ENCODE results near the gene PPIP5K1. TPM values are rescaled to one million over a fixed set of nuclear protein-coding genes. Genes with fewer than 3 reads are reported as not detected.
A peak's percentile ranks its signal among the peaks of the same experiment; 100 is the strongest.
"Not testable (repeated sequence)": the region's sequence is repeated elsewhere in the genome, so short reads cannot be mapped to it uniquely, and the experiment has no call there.

Gene PPIP5K1
- polyA plus RNA-seq, 3 donors: 18.6 to 23.0 (median 22.3) TPM

DNA sequence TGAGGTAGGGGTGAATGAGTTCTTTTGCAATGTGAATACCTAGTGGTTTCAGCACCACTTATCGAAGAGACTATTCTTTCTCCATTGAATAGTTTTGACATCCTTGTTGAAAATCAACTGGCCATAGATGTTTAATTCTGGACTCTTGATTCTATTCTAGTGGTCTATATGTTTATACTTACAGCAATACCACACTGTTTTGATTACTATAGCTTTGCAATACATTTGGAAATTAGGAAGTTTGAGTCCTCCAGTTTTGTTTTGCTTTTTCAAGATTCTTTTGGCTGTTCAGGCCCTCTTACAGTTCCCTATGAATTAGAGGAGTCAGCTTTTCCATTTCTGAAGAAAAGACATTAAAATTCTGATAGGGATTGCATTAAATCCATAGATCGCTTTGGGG, 42.5 kb downstream of the PPIP5K1 start:
- no peak for DNase-seq (ENCODE audit: low read depth in 3 of 3, low spot score in 2 of 3)

DNA sequence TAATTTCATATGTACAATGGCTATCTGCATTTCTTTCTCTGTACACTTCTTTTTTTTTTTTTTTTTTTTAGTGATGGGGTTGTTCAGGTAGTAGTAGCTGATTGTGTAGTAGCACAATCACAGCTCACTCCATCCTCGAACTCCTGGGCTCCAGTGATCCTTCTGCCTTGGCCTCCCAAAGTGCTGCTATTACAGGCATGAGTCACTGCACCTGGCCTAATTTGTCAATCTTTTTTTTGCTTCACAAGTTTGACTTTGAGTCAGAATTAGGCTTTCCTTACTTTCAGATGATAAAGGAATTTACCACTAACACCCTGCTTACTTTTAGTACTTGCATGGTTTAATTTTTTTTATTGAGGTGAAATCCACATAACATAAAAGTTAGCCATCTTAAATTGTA, 44.6 kb downstream of the PPIP5K1 start:
- no peak for DNase-seq (ENCODE audit: low read depth in 3 of 3, low spot score in 2 of 3)

DNA sequence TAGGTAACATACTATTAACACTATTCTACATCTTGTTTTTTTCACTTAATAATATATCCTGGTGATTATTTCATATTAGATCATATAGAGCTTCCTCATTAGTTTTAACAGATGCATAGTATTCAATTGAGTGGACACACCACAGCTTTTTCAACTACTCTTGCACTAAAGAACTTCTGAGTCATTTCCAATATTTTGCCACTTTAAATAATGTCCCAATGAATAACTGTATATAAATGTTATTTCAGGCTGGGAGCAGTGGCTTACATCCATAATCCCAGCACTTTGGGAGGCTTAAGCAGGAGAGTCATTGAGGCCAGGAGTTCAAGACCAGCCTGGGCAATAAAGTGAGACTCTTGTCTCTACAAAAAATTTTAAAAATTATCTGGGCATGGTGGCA, 45.7 kb downstream of the PPIP5K1 start:
- DNase-seq (ENCODE audit: low read depth in 3 of 3, low spot score in 2 of 3): no peak

DNA sequence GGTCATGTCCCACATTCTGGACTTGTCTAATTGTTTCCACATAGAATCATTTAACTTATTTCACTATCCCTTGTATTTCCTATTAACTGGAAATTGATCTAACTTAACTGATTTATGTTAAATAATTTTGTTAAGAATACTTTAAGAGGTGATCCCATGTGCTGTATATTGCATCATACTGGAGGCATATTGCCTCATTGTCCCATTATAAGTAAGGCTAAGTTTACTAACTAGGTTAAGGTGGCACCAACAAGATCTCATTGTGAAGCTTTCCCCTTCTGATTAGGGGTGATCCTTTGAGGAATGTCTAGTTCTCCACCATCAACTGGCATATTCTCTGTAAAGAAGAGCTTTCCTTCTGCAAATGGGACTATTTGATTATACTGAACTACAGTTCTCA, 48.2 kb downstream of the PPIP5K1 start:
- DNase-seq (ENCODE audit: low read depth in 3 of 3, low spot score in 2 of 3): no peak

DNA sequence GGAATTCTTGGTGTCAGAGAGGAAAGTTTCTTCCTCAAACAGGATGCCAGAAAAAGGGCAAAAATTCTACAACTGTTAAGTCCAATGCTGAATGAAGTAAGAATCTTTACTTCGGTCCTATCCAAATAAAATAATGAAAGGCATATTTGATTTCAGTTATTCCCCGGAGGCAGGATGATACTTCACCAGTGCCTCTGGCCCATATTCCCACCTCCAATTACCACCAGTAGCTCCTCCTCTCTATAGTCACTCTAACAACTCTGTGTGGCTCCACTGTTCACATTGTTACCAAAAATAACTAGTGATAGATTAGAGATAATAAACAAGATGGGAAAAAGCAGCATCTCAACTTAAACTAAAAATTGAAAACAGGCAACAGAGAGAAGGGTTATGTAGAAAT, 51.9 kb downstream of the PPIP5K1 start:
- DNase-seq (ENCODE audit: low read depth in 3 of 3, low spot score in 2 of 3): no peak

DNA sequence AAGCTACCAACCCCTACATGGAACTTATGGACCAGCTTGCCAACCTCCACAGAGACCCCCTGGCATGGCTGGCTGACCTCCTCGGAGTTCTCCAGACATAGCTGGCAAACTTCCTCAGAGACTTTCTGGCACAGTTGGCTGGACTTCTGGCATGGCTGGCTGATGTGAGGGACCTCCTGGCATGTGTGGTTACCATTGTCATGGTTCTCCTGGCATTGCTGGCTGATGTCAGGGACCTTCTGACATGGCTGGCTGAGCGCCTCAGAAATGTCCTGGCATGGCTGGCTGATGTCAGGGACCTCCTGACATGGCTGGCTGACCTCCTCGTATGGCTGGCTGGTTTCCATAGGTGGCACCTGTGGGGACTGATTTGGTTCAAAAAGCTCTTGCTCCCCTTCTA, 55.1 kb downstream of the PPIP5K1 start:
- DNase-seq (ENCODE audit: low read depth in 3 of 3, low spot score in 2 of 3): no peak

DNA sequence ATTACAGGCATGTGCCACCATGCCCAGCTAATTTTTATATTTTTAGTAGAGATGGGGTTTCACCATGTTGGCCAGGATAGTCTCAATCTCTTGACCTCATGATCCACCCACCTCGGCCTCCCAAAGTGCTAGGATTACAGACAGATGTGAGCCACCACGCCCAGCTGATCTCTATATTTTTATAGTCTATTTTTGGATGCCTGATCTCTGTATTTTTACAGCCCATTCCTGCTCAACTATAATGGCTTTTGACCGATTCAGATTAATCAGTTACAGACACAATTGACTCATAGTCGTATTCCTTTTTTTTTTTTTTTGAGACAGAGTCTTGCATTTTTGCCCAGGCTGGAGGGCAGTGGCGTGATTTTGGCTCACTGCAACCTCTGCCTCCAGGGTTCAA, 57.2 kb downstream of the PPIP5K1 start:
- not testable (repeated sequence) for DNase-seq (ENCODE audit: low read depth in 3 of 3, low spot score in 2 of 3)

DNA sequence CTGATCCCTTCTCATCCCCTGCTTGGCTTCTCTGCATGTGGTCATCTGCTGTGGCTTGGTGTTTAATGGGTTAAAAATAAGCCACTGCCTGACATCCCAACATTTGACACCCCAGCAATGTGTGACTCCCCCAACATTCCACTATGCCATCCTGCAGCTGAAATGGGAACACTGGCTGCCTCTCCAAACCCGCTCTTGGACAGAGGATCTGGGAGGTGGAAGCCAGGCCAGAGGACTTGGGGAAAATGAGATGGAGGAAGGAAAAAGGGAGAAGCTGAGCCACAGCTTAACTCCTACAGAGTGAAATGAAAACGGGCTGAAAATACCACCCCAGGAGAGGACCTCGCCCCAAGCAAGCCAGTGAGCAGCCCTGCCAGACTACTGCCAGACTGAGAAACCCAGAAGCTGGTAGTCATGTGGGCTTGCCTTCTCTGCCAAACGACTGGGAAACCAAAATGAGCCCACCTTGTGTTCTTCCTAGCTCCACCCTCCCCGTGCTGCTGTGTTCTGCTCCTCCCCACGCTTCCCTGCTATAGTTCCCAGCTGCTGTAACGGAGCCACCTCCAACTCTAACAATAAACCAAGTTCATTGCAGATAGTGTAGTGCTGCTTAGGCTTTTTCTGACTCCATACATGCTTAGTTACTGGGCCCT, 58.9 kb downstream of the PPIP5K1 start:
- peak in 2 of 3 donors; percentile 10 to 30 for DNase-seq (ENCODE audit: low read depth in 3 of 3, low spot score in 2 of 3)

DNA sequence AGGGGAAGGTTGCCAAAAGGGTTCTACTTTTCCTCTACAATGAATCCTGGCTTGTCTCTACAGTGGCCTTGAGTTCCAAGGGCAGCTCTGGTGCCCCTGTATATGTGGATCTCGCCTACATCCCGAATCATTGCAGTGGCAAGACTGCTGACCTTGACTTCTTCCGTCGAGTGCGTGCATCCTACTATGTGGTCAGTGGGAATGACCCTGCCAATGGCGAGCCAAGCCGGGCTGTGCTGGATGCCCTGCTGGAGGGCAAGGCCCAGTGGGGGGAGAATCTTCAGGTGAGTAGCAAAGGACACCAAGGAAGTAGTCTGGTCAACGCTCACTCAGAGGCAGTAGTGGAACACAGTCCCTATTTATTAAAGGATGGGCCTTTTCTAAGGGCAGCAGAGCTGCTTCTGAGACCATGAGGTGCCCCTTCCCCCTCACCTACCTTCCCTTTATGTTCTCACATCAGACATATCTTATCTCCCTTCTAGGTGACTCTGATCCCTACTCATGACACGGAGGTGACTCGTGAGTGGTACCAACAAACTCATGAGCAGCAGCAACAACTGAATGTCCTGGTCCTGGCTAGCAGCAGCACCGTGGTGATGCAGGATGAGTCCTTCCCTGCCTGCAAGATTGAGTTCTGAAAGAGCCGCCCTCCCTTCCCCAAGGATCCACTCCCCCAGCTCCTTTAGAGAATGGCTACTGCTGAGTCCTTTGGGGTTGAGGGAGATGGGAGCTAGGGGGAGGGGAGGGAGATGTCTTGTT, 60.2 kb downstream of the PPIP5K1 start:
- DNase-seq (ENCODE audit: low read depth in 3 of 3, low spot score in 2 of 3): no peak

DNA sequence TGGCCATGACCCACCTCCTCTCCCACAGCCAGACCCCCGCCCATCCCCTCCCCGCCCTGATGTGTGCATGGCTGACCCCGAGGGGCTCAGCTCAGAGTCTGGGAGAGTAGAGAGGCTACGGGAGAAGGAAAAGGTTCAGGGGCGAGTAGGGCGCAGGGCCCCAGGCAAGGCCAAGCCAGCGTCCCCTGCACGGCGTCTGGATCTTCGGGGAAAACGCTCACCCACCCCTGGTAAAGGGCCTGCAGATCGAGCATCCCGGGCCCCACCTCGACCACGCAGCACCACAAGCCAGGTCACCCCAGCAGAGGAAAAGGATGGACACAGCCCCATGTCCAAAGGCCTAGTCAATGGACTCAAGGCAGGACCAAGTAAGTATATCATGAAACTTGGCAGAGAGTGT, 60.9 kb downstream of the PPIP5K1 start:
- no peak for DNase-seq (ENCODE audit: low read depth in 3 of 3, low spot score in 2 of 3)

DNA sequence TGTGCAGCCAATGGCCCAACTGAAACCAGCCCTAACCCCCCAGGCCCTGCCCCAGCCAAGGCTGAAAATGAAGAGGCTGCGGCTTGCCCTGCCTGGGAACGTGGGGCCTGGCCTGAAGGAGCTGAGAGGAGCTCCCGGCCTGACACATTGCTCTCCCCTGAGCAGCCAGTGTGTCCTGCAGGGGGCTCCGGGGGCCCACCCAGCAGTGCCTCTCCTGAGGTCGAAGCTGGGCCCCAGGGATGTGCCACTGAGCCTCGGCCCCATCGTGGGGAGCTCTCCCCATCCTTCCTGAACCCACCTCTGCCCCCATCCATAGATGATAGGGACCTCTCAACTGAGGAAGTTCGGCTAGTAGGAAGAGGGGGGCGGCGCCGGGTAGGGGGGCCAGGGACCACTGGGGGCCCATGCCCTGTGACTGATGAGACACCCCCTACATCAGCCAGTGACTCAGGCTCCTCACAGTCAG, 61.4 kb downstream of the PPIP5K1 start:
- DNase-seq (ENCODE audit: low read depth in 3 of 3, low spot score in 2 of 3): no peak

DNA sequence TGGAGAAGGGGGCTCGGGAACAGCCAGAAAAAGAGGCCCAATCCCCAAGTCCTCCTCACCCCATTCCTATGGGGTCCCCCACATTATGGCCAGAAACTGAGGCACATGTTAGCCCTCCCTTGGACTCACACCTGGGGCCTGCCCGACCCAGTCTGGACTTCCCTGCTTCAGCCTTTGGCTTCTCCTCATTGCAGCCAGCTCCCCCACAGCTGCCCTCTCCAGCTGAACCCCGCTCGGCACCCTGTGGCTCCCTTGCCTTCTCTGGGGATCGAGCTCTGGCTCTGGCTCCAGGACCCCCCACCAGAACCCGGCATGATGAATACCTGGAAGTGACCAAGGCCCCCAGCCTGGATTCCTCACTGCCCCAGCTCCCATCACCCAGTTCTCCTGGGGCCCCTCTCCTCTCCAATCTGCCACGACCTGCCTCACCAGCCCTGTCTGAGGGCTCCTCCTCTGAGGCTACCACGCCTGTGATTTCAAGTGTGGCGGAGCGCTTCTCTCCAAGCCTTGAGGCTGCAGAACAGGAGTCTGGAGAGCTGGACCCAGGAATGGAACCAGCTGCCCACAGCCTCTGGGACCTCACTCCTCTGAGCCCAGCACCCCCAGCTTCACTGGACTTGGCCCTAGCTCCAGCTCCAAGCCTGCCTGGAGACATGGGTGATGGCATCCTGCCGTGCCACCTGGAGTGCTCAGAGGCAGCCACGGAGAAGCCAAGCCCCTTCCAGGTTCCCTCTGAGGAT, 62.0 kb downstream of the PPIP5K1 start:
- no peak for DNase-seq (ENCODE audit: low read depth in 3 of 3, low spot score in 2 of 3)

DNA sequence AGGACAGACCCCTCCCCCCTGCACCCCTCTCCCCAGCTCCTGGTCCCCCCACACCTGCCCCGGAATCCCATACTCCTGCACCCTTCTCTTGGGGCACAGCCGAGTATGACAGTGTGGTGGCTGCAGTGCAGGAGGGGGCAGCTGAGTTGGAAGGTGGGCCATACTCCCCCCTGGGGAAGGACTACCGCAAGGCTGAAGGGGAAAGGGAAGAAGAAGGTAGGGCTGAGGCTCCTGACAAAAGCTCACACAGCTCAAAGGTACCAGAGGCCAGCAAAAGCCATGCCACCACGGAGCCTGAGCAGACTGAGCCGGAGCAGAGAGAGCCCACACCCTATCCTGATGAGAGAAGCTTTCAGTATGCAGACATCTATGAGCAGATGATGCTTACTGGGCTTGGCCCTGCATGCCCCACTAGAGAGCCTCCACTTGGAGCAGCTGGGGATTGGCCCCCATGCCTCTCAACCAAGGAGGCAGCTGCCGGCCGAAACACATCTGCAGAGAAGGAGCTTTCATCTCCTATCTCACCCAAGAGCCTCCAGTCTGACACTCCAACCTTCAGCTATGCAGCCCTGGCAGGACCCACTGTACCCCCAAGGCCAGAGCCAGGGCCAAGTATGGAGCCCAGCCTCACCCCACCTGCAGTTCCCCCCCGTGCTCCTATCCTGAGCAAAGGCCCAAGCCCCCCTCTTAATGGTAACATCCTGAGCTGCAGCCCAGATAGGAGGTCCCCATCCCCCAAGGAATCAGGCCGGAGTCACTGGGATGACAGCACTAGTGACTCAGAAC, 62.8 kb downstream of the PPIP5K1 start:
- DNase-seq (ENCODE audit: low read depth in 3 of 3, low spot score in 2 of 3): no peak

DNA sequence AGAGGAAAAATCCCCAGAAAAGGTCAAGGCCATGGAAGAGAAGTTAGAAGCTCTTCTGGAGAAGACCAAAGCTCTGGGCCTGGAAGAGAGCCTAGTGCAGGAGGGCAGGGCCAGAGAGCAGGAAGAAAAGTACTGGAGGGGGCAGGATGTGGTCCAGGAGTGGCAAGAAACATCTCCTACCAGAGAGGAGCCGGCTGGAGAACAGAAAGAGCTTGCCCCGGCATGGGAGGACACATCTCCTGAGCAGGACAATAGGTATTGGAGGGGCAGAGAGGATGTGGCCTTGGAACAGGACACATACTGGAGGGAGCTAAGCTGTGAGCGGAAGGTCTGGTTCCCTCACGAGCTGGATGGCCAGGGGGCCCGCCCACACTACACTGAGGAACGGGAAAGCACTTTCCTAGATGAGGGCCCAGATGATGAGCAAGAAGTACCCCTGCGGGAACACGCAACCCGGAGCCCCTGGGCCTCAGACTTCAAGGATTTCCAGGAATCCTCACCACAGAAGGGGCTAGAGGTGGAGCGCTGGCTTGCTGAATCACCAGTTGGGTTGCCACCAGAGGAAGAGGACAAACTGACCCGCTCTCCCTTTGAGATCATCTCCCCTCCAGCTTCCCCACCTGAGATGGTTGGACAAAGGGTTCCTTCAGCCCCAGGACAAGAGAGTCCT, 63.6 kb downstream of the PPIP5K1 start:
- no peak for DNase-seq (ENCODE audit: low read depth in 3 of 3, low spot score in 2 of 3)

DNA sequence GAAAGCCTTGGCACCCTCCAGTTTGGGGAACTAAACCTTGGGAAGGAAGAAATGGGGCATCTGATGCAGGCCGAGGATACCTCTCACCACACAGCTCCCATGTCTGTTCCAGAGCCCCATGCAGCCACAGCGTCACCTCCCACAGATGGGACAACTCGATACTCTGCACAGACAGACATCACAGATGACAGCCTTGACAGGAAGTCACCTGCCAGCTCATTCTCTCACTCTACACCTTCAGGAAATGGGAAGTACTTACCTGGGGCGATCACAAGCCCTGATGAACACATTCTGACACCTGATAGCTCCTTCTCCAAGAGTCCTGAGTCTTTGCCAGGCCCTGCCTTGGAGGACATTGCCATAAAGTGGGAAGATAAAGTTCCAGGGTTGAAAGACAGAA, 64.9 kb downstream of the PPIP5K1 start:
- no peak for DNase-seq (ENCODE audit: low read depth in 3 of 3, low spot score in 2 of 3)

DNA sequence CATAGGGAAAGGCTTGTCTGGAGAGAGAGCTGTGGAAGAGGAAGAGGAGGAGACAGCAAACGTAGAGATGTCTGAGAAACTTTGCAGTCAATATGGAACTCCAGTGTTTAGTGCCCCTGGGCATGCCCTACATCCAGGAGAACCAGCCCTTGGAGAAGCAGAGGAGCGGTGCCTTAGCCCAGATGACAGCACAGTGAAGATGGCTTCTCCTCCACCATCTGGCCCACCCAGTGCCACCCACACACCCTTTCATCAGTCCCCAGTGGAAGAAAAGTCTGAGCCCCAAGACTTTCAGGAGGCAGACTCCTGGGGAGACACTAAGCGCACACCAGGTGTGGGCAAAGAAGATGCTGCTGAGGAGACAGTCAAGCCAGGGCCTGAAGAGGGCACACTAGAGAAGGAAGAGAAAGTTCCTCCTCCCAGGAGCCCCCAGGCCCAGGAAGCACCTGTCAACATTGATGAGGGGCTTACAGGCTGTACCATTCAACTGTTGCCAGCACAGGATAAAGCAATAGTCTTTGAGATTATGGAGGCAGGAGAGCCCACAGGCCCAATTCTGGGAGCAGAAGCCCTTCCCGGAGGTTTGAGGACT, 65.7 kb downstream of the PPIP5K1 start:
- DNase-seq (ENCODE audit: low read depth in 3 of 3, low spot score in 2 of 3): no peak

DNA sequence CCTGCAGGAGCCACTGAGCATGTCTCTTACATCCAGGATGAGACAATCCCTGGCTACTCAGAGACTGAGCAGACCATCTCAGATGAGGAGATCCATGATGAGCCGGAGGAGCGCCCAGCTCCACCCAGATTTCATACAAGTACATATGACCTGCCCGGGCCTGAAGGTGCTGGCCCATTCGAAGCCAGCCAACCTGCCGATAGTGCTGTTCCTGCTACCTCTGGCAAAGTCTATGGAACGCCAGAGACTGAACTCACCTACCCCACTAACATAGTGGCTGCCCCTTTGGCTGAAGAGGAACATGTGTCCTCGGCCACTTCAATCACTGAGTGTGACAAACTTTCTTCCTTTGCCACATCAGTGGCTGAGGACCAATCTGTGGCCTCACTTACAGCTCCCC, 66.4 kb downstream of the PPIP5K1 start:
- no peak for DNase-seq (ENCODE audit: low read depth in 3 of 3, low spot score in 2 of 3)

DNA sequence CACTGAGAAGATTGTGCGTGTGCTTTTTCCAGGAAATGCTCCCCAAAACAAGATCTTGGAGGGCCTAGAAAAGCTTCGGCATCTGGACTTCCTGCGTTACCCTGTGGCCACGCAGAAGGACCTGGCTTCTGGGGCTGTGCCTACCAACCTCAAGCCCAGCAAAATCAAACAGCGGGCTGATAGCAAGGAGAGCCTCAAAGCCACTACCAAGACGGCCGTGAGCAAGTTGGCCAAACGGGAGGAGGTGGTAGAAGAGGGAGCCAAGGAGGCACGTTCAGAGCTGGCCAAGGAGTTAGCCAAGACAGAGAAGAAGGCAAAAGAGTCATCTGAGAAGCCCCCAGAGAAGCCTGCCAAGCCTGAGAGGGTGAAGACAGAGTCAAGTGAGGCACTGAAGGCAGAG, 67.8 kb downstream of the PPIP5K1 start:
- no peak for DNase-seq (ENCODE audit: low read depth in 3 of 3, low spot score in 2 of 3)

DNA sequence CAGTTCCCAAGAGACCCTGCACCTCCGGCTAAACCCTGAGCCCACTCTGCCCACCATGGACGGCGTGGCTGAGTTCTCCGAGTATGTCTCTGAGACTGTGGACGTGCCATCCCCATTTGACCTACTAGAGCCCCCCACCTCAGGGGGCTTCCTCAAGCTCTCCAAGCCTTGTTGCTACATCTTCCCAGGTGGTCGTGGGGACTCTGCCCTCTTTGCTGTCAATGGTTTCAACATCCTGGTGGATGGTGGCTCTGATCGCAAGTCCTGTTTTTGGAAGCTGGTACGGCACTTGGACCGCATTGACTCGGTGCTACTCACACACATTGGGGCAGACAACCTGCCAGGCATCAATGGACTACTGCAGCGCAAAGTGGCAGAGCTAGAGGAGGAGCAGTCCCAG, 68.6 kb downstream of the PPIP5K1 start:
- no peak for DNase-seq (ENCODE audit: low read depth in 3 of 3, low spot score in 2 of 3)

DNA sequence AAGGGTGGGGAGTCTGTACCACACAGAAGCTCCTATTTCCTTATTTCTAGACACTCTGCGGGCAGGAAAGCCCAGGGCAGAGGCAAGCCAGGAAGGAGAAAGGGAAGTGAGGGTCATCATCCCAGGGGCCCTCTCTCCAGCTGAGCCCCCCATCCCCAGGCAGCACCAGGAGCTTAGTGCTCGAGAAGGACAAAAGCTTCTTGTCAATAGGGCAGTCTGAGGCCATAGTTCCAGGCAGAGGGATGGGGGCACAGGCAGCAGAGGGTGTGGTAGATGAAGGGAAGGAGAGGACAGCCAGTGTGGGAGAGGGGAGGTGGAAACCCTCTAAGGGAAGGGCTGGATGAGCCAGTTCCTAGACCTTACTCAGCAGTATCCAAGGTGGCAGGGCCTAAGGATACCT, 69.9 kb downstream of the PPIP5K1 start:
- no peak for DNase-seq (ENCODE audit: low read depth in 3 of 3, low spot score in 2 of 3)
